ENCODE data around the gene SHROOM1.

GRCh38 chr5:132877938-132878337 is 47.5 kb upstream of the SHROOM1 start:
- TF ChIP-seq HCFC1 (IDR thresholded peaks at IDR 0.05; ENCODE audit: low read depth, low read length) = no peak
- TF ChIP-seq ZNF224 (CRISPR knock-in tag; IDR thresholded peaks at IDR 0.05) = no peak
- TF ChIP-seq NONO (IDR thresholded peaks at IDR 0.05; ENCODE audit: low read depth in 2 of 2, low read length in 1 of 2) = no peak
- TF ChIP-seq FOXA1 (IDR thresholded peaks at IDR 0.05; ENCODE audit: borderline replicate concordance) = no peak
- TF ChIP-seq MEIS2 (IDR thresholded peaks at IDR 0.05; ENCODE audit: partially characterized antibody) = no peak
- no peak for TF ChIP-seq POLR2A (conservative IDR thresholded peaks at IDR 0.05)
- no peak for TF ChIP-seq POLR2AphosphoS5 (IDR thresholded peaks at IDR 0.05; ENCODE audit: control insufficient read depth, insufficient read depth, low read depth, low read length)
- TF ChIP-seq ETS1 (conservative IDR thresholded peaks at IDR 0.05; ENCODE audit: control insufficient read depth, low read depth, low read length) = no peak

Data from K562 (cell line).